Keratinocyte (primary cell): ENCODE data around the gene AOC1.

ENCODE experiments used
- CTCF ChIP-seq, 3 experiments: IDR thresholded peaks in 1 of 3; conservative IDR thresholded peaks in 1 of 3; optimal IDR thresholded peaks in 1 of 3; 2 replicates in 2 of 3; 3 replicates in 1 of 3; pipeline versions ENCODE3 to v1.5.1; 2011; ENCODE audit warnings: low read length in 3 of 3, mild to moderate bottlenecking in 3 of 3, moderate library complexity in 2 of 3, control low read depth in 1 of 3, inconsistent platforms in 1 of 3; ENCODE audit not compliant: insufficient read depth in 2 of 3; ENCODE audit errors: extremely low read depth in 1 of 3
- EZH2 ChIP-seq: IDR thresholded peaks from one replicate; pipeline ENCODE4 v1.6.1; 2012; ENCODE audit warnings: inconsistent platforms, mild to moderate bottlenecking, low read length, moderate library complexity

- TF ChIP-seq CTCF (optimal IDR thresholded peaks at IDR 0.05 in 1 of 3, IDR thresholded peaks at IDR 0.05 in 1 of 3, conservative IDR thresholded peaks at IDR 0.05 in 1 of 3; ENCODE audit: extremely low read depth in 1 of 3, insufficient read depth in 2 of 3, low read length in 3 of 3) = no peak
- no peak for TF ChIP-seq EZH2
These were observed 2.0 kb downstream of the AOC1 start for GRCh38 chr7:150854066-150855000.
